GM10266 (cell line): ENCODE results near the gene CRB1.

Source experiments
- DNase-seq: peaks from one replicate; pipeline ENCODE4 v3.0.0; 2012; ENCODE audit errors: extremely low spot score
- CTCF ChIP-seq: IDR thresholded peaks from 2 replicates; pipeline ENCODE4 v1.5.1; 2012; ENCODE audit warnings: mild to moderate bottlenecking, low read depth; ENCODE audit not compliant: control insufficient read depth, insufficient read depth; ENCODE audit errors: missing control alignments

Gene CRB1

GRCh38 chr1:197451381-197451780 is 183.3 kb downstream of the CRB1 start:
- DNase-seq: no peak
- TF ChIP-seq CTCF: no peak

GRCh38 chr1:197453376-197454058 is 185.5 kb downstream of the CRB1 start:
- no peak for TF ChIP-seq CTCF
- DNase-seq: no peak

GRCh38 chr1:197462539-197462938 is 194.5 kb downstream of the CRB1 start:
- no peak for DNase-seq
- no peak for TF ChIP-seq CTCF

- TF ChIP-seq CTCF: no peak
- DNase-seq: no peak
Observed at GRCh38 chr1:197463142-197463541, 195.1 kb downstream of the CRB1 start.

- no peak for DNase-seq
- TF ChIP-seq CTCF: no peak
Observed at GRCh38 chr1:197464044-197464443, 196.0 kb downstream of the CRB1 start.

GRCh38 chr1:197465528-197466327 is 197.7 kb downstream of the CRB1 start:
- no peak for TF ChIP-seq CTCF
- no peak for DNase-seq

- DNase-seq: no peak
- TF ChIP-seq CTCF: no peak
Observed at GRCh38 chr1:197466813-197467212, 198.8 kb downstream of the CRB1 start.
